Kidney epithelial cell (primary cell): Measurements from ENCODE around the gene UMPS. TPM values are rescaled to one million over a fixed set of nuclear protein-coding genes. Genes with fewer than 3 reads are reported as not detected.

Experiments used
- DNase-seq: peaks from one replicate; pipeline ENCODE4 v3.0.0-alpha.2; 2010; ENCODE audit warnings: low read depth
- H3K27me3 ChIP-seq: 2 replicates; pipeline ENCODE4 v1.6.0; 2011; ENCODE audit warnings: low read length; ENCODE audit not compliant: control insufficient read depth, insufficient read depth
- H3K36me3 ChIP-seq: 2 replicates; pipeline ENCODE4 v1.5.1; 2011; ENCODE audit warnings: low read length; ENCODE audit not compliant: control insufficient read depth, insufficient read depth
- H3K4me3 ChIP-seq: 2 replicates; pipeline ENCODE4 v1.5.1; 2011; ENCODE audit warnings: low read depth, mild to moderate bottlenecking, control low read depth, low read length
- CTCF ChIP-seq: IDR thresholded peaks from 2 replicates; pipeline ENCODE4 v1.5.1; 2011; ENCODE audit warnings: mild to moderate bottlenecking, moderate library complexity, low read length, control low read depth, inconsistent platforms; ENCODE audit not compliant: insufficient read depth, poor library complexity, severe bottlenecking
- total RNA-seq: library from RNA; depleted of rRNA; stranded (reverse); fragments of >200 nt; gene quantifications from 2 replicates; pipeline ENCODE4 v1.2.3, GENCODE V29; 2015

UMPS gene
- total RNA-seq, 1 donor from 2014 or later = 36.0 TPM

GRCh38 chr3:124770336-124771082 is 40.3 kb downstream of the UMPS start:
- Histone ChIP-seq H3K27me3 (no peaks in the 10 kb centered on the region), H3K36me3 (peaks cover 2% of the 10 kb centered on the region), H3K4me3 (no peak overlapping the region)
- TF ChIP-seq CTCF = no peak
- no peak for DNase-seq

- no peak for DNase-seq
- no peaks in the 10 kb centered on the region for H3K27me3 ChIP-seq
- H3K36me3 ChIP-seq = peaks cover 2% of the 10 kb centered on the region
- H3K4me3 ChIP-seq = no peak overlapping the region
- no peak for TF ChIP-seq CTCF
These were observed 40.8 kb downstream of the UMPS start for GRCh38 chr3:124771083-124771445.

GRCh38 chr3:124772081-124772831 is 42.0 kb downstream of the UMPS start:
- no peaks in the 10 kb centered on the region for H3K36me3 ChIP-seq
- H3K4me3 ChIP-seq = no peak overlapping the region
- no peak for TF ChIP-seq CTCF
- no peaks in the 10 kb centered on the region for H3K27me3 ChIP-seq
- no peak for DNase-seq

GRCh38 chr3:124773351-124774326 is 43.4 kb downstream of the UMPS start:
- DNase-seq = no peak
- H3K27me3 ChIP-seq = no peaks in the 10 kb centered on the region
- H3K4me3 ChIP-seq = no peak overlapping the region
- no peak for TF ChIP-seq CTCF
- no peaks in the 10 kb centered on the region for H3K36me3 ChIP-seq

GRCh38 chr3:124774327-124774718 is 44.1 kb downstream of the UMPS start:
- TF ChIP-seq CTCF = no peak
- Histone ChIP-seq H3K36me3 (no peaks in the 10 kb centered on the region), H3K27me3 (no peaks in the 10 kb centered on the region), H3K4me3 (no peak overlapping the region)
- DNase-seq = no peak
